Measurements from ENCODE around the gene CKAP2L.
"Not testable (repeated sequence)": the region's sequence is repeated elsewhere in the genome, so short reads cannot be mapped to it uniquely, and the experiment has no call there.

CKAP2L gene

GRCh38 chr2:112712465-112712864 lies 51.9 kb downstream of the CKAP2L start:
- H3K4me3 ChIP-seq (ENCODE audit: control insufficient read depth in 1 of 7, extremely low read depth in 1 of 7, insufficient read depth in 4 of 7, low read depth in 2 of 7, low read length in 6 of 7) = no peak overlapping the region
- peaks cover 19 to 46% (median 34%) of the 10 kb centered on the region in 4 experiments for H3K4me1 ChIP-seq (ENCODE audit: control extremely low read depth in 1 of 4, control insufficient read depth in 4 of 4, insufficient read depth in 4 of 4, low read length in 3 of 4)
- no peak overlapping the region for H3K27ac ChIP-seq (ENCODE audit: insufficient read depth in 1 of 2, low read depth in 1 of 2, low read length in 2 of 2, poor library complexity in 1 of 2, severe bottlenecking in 2 of 2)
- ChIA-PET CTCF (interaction anchor here (1.4 to 3.1 kb wide), 3 partner anchors 9 to 21 kb away, joined by 5 to 17 read pairs (median 6); no protein-coding TSS in a partner anchor), POLR2A (no interaction called here)
- no peaks in the 10 kb centered on the region for H3K9me3 ChIP-seq (ENCODE audit: control extremely low read depth in 1 of 5, control insufficient read depth in 4 of 5, insufficient read depth in 2 of 5, low read depth in 1 of 5, low read length in 4 of 5)
- H3K27me3 ChIP-seq (replicated peaks in 2 of 5; ENCODE audit: control insufficient read depth in 4 of 5, insufficient read depth in 5 of 5, low read length in 4 of 5) = no peaks in the 10 kb centered on the region
- peaks cover 0 to 3% (median 0%) of the 10 kb centered on the region in 4 experiments for H3K36me3 ChIP-seq (ENCODE audit: control insufficient read depth in 4 of 4, insufficient read depth in 4 of 4, low read length in 3 of 4)
- DNase-seq = no peak
- 100% methylated on average over 3 of the region's 3 CpGs for WGBS (ENCODE audit: insufficient coverage)

- ChIA-PET POLR2A (no interaction called here), CTCF (interaction anchor here (1.4 to 3.1 kb wide), 3 partner anchors 7 to 20 kb away, joined by 5 to 17 read pairs (median 6); no protein-coding TSS in a partner anchor)
- peaks cover 28 to 59% (median 47%) of the 10 kb centered on the region in 4 experiments for H3K4me1 ChIP-seq (ENCODE audit: control extremely low read depth in 1 of 4, control insufficient read depth in 4 of 4, insufficient read depth in 4 of 4, low read length in 3 of 4)
Observed at GRCh38 chr2:112710956-112711750, 53.3 kb downstream of the CKAP2L start.

GRCh38 chr2:112709703-112710102 lies 54.7 kb downstream of the CKAP2L start:
- CTCF ChIA-PET = interaction anchor here (0.6 to 12.8 kb wide), 10 partner anchors 16 to 110 kb away, joined by 3 to 174 read pairs (median 4); partner anchors contain the start of gene NT5DC4
- 100% methylated on average over 3 of the region's 6 CpGs for WGBS (ENCODE audit: insufficient coverage)
- POLR2A ChIA-PET = no interaction called here

More at GRCh38 chr2:112710956-112711750, 53.3 kb downstream of the CKAP2L start:
- 84% methylated on average over 6 of the region's 9 CpGs for WGBS (ENCODE audit: insufficient coverage)
- DNase-seq = no peak
- Histone ChIP-seq H3K9me3 (ENCODE audit: control extremely low read depth in 1 of 5, control insufficient read depth in 4 of 5, insufficient read depth in 2 of 5, low read depth in 1 of 5, low read length in 4 of 5) (no peaks in the 10 kb centered on the region), H3K4me3 (ENCODE audit: control insufficient read depth in 1 of 7, extremely low read depth in 1 of 7, insufficient read depth in 4 of 7, low read depth in 2 of 7, low read length in 6 of 7) (no peak overlapping the region), H3K27me3 (replicated peaks in 2 of 5; ENCODE audit: control insufficient read depth in 4 of 5, insufficient read depth in 5 of 5, low read length in 4 of 5) (no peaks in the 10 kb centered on the region), H3K36me3 (ENCODE audit: control insufficient read depth in 4 of 4, insufficient read depth in 4 of 4, low read length in 3 of 4) (peaks cover 0 to 3% (median 0%) of the 10 kb centered on the region in 4 experiments), H3K27ac (ENCODE audit: insufficient read depth in 1 of 2, low read depth in 1 of 2, low read length in 2 of 2, poor library complexity in 1 of 2, severe bottlenecking in 2 of 2) (no peak overlapping the region)

GRCh38 chr2:112708968-112709367 lies 55.4 kb downstream of the CKAP2L start:
- 68% methylated on average over 10 of the region's 10 CpGs for WGBS (ENCODE audit: insufficient coverage)
- POLR2A ChIA-PET = interaction anchor here (1.6 kb wide), 1 partner anchor 17 kb away, joined by 4 read pairs; no protein-coding TSS in a partner anchor
- H3K27me3 ChIP-seq (replicated peaks in 2 of 5; ENCODE audit: control insufficient read depth in 4 of 5, insufficient read depth in 5 of 5, low read length in 4 of 5) = no peaks in the 10 kb centered on the region

More at GRCh38 chr2:112709703-112710102, 54.7 kb downstream of the CKAP2L start:
- Histone ChIP-seq H3K4me3 (ENCODE audit: control insufficient read depth in 1 of 7, extremely low read depth in 1 of 7, insufficient read depth in 4 of 7, low read depth in 2 of 7, low read length in 6 of 7) (no peak overlapping the region), H3K36me3 (ENCODE audit: control insufficient read depth in 4 of 4, insufficient read depth in 4 of 4, low read length in 3 of 4) (peaks cover 0 to 3% (median 0%) of the 10 kb centered on the region in 4 experiments), H3K27me3 (replicated peaks in 2 of 5; ENCODE audit: control insufficient read depth in 4 of 5, insufficient read depth in 5 of 5, low read length in 4 of 5) (no peaks in the 10 kb centered on the region), H3K4me1 (ENCODE audit: control extremely low read depth in 1 of 4, control insufficient read depth in 4 of 4, insufficient read depth in 4 of 4, low read length in 3 of 4) (peaks cover 28 to 73% (median 61%) of the 10 kb centered on the region in 4 experiments), H3K9me3 (ENCODE audit: control extremely low read depth in 1 of 5, control insufficient read depth in 4 of 5, insufficient read depth in 2 of 5, low read depth in 1 of 5, low read length in 4 of 5) (no peaks in the 10 kb centered on the region), H3K27ac (ENCODE audit: insufficient read depth in 1 of 2, low read depth in 1 of 2, low read length in 2 of 2, poor library complexity in 1 of 2, severe bottlenecking in 2 of 2) (no peak overlapping the region)
- DNase-seq = no peak

GRCh38 chr2:112706947-112707346 lies 57.5 kb downstream of the CKAP2L start:
- ChIA-PET POLR2A (interaction anchor here (0.5 to 2.1 kb wide), 5 partner anchors 14 to 61 kb away, joined by 3 to 11 read pairs (median 3); partner anchors contain the start of genes NT5DC4 and SLC20A1), CTCF (interaction anchor here (1.0 to 12.8 kb wide), 12 partner anchors 9 to 107 kb away, joined by 3 to 174 read pairs (median 5); partner anchors contain the start of genes NT5DC4 and SLC20A1)
- peak overlapping the region in 2 of 7 experiments; percentile 22 to 26 for H3K4me3 ChIP-seq (ENCODE audit: control insufficient read depth in 1 of 7, extremely low read depth in 1 of 7, insufficient read depth in 4 of 7, low read depth in 2 of 7, low read length in 6 of 7)

More at GRCh38 chr2:112708968-112709367, 55.4 kb downstream of the CKAP2L start:
- CTCF ChIA-PET = interaction anchor here (1.0 to 12.8 kb wide), 9 partner anchors 17 to 109 kb away, joined by 3 to 174 read pairs (median 4); partner anchors contain the start of gene NT5DC4
- peaks cover 0 to 3% (median 0%) of the 10 kb centered on the region in 4 experiments for H3K36me3 ChIP-seq (ENCODE audit: control insufficient read depth in 4 of 4, insufficient read depth in 4 of 4, low read length in 3 of 4)
- H3K4me3 ChIP-seq (ENCODE audit: control insufficient read depth in 1 of 7, extremely low read depth in 1 of 7, insufficient read depth in 4 of 7, low read depth in 2 of 7, low read length in 6 of 7) = peak overlapping the region in 1 of 7 experiments; percentile 35
- no peak for DNase-seq
- no peaks in the 10 kb centered on the region for H3K9me3 ChIP-seq (ENCODE audit: control extremely low read depth in 1 of 5, control insufficient read depth in 4 of 5, insufficient read depth in 2 of 5, low read depth in 1 of 5, low read length in 4 of 5)
- no peak overlapping the region for H3K27ac ChIP-seq (ENCODE audit: insufficient read depth in 1 of 2, low read depth in 1 of 2, low read length in 2 of 2, poor library complexity in 1 of 2, severe bottlenecking in 2 of 2)
- H3K4me1 ChIP-seq (ENCODE audit: control extremely low read depth in 1 of 4, control insufficient read depth in 4 of 4, insufficient read depth in 4 of 4, low read length in 3 of 4) = peaks cover 28 to 80% (median 65%) of the 10 kb centered on the region in 4 experiments

GRCh38 chr2:112706170-112706664 lies 58.2 kb downstream of the CKAP2L start:
- Histone ChIP-seq H3K27me3 (replicated peaks in 2 of 5; ENCODE audit: control insufficient read depth in 4 of 5, insufficient read depth in 5 of 5, low read length in 4 of 5) (no peaks in the 10 kb centered on the region), H3K4me3 (ENCODE audit: control insufficient read depth in 1 of 7, extremely low read depth in 1 of 7, insufficient read depth in 4 of 7, low read depth in 2 of 7, low read length in 6 of 7) (peak overlapping the region in 3 of 7 experiments; percentile 26 to 50 (median 30)), H3K36me3 (ENCODE audit: control insufficient read depth in 4 of 4, insufficient read depth in 4 of 4, low read length in 3 of 4) (peaks cover 0 to 3% (median 0%) of the 10 kb centered on the region in 4 experiments), H3K4me1 (ENCODE audit: control extremely low read depth in 1 of 4, control insufficient read depth in 4 of 4, insufficient read depth in 4 of 4, low read length in 3 of 4) (peaks cover 28 to 89% (median 70%) of the 10 kb centered on the region in 4 experiments), H3K27ac (ENCODE audit: insufficient read depth in 1 of 2, low read depth in 1 of 2, low read length in 2 of 2, poor library complexity in 1 of 2, severe bottlenecking in 2 of 2) (peak overlapping the region in 1 of 2 experiments; percentile 49), H3K9me3 (ENCODE audit: control extremely low read depth in 1 of 5, control insufficient read depth in 4 of 5, insufficient read depth in 2 of 5, low read depth in 1 of 5, low read length in 4 of 5) (no peaks in the 10 kb centered on the region)
- ChIA-PET CTCF (interaction anchor here (0.7 to 12.8 kb wide), 11 partner anchors 14 to 107 kb away, joined by 3 to 174 read pairs (median 4); partner anchors contain the start of gene NT5DC4), POLR2A (interaction anchor here (0.6 to 2.1 kb wide), 5 partner anchors 14 to 61 kb away, joined by 3 to 11 read pairs (median 4); partner anchors contain the start of genes NT5DC4 and SLC20A1)
- DNase-seq = peak; percentile 97 to 99 (median 99)
- WGBS (ENCODE audit: insufficient coverage) = 0% methylated on average over 3 of the region's 5 CpGs

More at GRCh38 chr2:112706947-112707346, 57.5 kb downstream of the CKAP2L start:
- not testable (repeated sequence) for H3K36me3 ChIP-seq (ENCODE audit: control insufficient read depth in 4 of 4, insufficient read depth in 4 of 4, low read length in 3 of 4); H3K27ac ChIP-seq (ENCODE audit: insufficient read depth in 1 of 2, low read depth in 1 of 2, low read length in 2 of 2, poor library complexity in 1 of 2, severe bottlenecking in 2 of 2); H3K27me3 ChIP-seq (replicated peaks in 2 of 5; ENCODE audit: control insufficient read depth in 4 of 5, insufficient read depth in 5 of 5, low read length in 4 of 5); DNase-seq; H3K9me3 ChIP-seq (ENCODE audit: control extremely low read depth in 1 of 5, control insufficient read depth in 4 of 5, insufficient read depth in 2 of 5, low read depth in 1 of 5, low read length in 4 of 5)
- 44% methylated on average over 1 of the region's 9 CpGs for WGBS (ENCODE audit: insufficient coverage)
- peaks cover 28 to 82% (median 63%) of the 10 kb centered on the region in 4 experiments for H3K4me1 ChIP-seq (ENCODE audit: control extremely low read depth in 1 of 4, control insufficient read depth in 4 of 4, insufficient read depth in 4 of 4, low read length in 3 of 4)

Measured in common myeloid progenitor, CD34-positive (primary cell).